Upper lobe of left lung (tissue), 4 donors: ENCODE data around the gene PRDX1.

ENCODE experiments used
- CTCF ChIP-seq, 6 experiments: fragments of 450-650 bp in 4 of 6; fragments of 200-600 bp in 2 of 6; sonication (generic) in 2 of 6; IDR thresholded peaks; one replicate each; pipeline ENCODE4 v1.5.1; 2016 to 2019; ENCODE audit warnings: antibody characterized with exemption in 6 of 6
- POLR2AphosphoS5 ChIP-seq, 2 donors: sonication (generic); formaldehyde crosslinking; IDR thresholded peaks; one replicate each; pipeline ENCODE4 v1.5.1; 2017; ENCODE audit warnings: antibody characterized with exemption in 2 of 2

GRCh38 chr1:45522324-45523104 lies 830 bp upstream of the PRDX1 start:
- TF ChIP-seq CTCF (IDR thresholded peaks at IDR 0.05), result no peak
- no peak for TF ChIP-seq POLR2AphosphoS5 (IDR thresholded peaks at IDR 0.05)
